ENCODE measurements around the gene ACVR1B. TPM values are rescaled to one million over a fixed set of nuclear protein-coding genes. Genes with fewer than 3 reads are reported as not detected.
A peak's percentile ranks its signal among the peaks of the same experiment; 100 is the strongest.

ACVR1B gene
- total RNA-seq, 4 donors from 2014 or later = 67.4 to 87.0 (median 80.5) TPM

DNA sequence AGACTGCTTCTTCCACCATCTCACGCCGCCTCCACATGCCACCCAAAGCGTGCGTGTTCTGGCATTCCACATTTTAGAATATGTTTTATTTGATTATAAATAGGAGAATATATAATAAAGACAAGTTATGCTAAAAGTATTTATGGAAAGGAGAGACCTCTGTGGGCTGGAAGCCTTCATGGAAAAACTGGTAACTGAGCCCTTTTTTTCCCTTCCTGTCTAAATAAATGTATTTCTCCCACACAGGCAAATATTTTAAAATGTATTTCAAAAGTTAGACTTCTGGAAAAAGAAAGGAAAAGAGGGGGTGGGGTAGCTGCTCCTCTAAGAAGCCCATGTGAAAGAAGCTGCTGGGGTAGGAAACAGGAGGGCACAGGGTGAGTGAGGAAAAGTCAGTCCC lies 83.7 kb downstream of the ACVR1B start:
- no peak for DNase-seq (ENCODE audit: low spot score in 2 of 2)
- no peak overlapping the region for H3K4me3 ChIP-seq (ENCODE audit: low read depth, poor library complexity, severe bottlenecking)
- TF ChIP-seq, protein P1, sequence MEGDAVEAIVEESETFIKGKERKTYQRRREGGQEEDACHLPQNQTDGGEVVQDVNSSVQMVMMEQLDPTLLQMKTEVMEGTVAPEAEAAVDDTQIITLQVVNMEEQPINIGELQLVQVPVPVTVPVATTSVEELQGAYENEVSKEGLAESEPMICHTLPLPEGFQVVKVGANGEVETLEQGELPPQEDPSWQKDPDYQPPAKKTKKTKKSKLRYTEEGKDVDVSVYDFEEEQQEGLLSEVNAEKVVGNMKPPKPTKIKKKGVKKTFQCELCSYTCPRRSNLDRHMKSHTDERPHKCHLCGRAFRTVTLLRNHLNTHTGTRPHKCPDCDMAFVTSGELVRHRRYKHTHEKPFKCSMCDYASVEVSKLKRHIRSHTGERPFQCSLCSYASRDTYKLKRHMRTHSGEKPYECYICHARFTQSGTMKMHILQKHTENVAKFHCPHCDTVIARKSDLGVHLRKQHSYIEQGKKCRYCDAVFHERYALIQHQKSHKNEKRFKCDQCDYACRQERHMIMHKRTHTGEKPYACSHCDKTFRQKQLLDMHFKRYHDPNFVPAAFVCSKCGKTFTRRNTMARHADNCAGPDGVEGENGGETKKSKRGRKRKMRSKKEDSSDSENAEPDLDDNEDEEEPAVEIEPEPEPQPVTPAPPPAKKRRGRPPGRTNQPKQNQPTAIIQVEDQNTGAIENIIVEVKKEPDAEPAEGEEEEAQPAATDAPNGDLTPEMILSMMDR (IDR thresholded peaks at IDR 0.05) = no peak
- TF ChIP-seq POLR2A (IDR thresholded peaks at IDR 0.05) = no peak
- 85 to 91% methylated on average over 4 of the region's 4 CpGs for WGBS, 2 donors
- intact Hi-C loops (cut with DNase I; ENCODE audit: low total_unique reads) = no loop called here

DNA sequence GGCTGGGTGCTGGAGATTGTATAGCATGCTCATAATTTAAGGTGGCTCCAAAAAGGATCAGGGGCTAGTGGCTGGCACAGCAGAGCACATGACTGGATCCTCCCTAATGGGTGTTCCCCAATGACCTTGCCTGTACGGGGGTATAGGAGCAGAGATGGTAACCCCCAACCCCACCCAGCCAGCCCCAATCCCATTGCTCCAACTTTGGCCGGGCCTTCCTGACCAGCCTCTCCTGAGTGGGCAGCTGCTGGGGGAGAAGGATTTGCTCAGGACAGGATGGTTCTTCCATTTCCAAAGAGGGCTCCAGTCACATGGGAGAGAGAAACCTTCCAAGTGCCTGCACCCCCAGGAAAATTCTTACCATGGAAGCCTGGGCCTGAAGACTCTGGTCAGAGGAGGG lies 84.4 kb downstream of the ACVR1B start:
- 74 to 76% methylated on average over 2 of the region's 2 CpGs for WGBS, 2 donors
- TF ChIP-seq, protein P1 (IDR thresholded peaks at IDR 0.05) = no peak
- TF ChIP-seq POLR2A (IDR thresholded peaks at IDR 0.05) = no peak
- no peak overlapping the region for H3K4me3 ChIP-seq (ENCODE audit: low read depth, poor library complexity, severe bottlenecking)
- intact Hi-C loops (cut with DNase I; ENCODE audit: low total_unique reads) = no loop called here
- DNase-seq (ENCODE audit: low spot score in 2 of 2) = no peak

DNA sequence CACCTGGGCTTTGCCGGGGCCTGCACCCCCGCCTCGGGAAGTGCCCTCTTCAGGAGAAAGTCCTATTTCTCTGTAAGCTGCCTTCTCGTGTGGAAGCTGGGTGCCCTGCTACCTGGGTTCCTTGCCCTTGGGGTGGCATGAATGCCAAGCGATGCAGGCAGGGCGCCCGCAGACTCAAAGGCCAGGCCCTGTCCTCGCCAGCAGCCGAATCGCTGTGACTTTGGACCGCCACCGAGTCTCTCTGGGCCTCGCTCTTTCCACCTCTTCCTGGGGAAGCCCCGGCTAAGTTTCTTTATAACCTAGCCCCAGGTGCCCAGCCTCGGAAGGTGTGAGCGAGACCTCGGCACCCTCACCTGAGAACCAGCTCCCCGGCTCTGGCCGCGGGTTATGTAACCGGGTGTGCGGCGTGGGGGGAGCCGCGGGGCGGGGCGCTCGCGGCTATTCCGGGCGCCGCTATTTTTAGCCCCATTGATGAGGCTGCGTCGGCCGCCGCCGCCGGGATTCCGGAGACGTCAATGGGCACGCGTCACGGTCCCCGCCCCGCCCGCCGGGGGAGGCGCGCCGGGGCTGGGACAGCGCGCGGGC lies 85.2 kb downstream of the ACVR1B start:
- 9 to 12% methylated on average over 30 to 42 of the region's 53 CpGs for WGBS, 2 donors
- intact Hi-C loops (cut with DNase I; ENCODE audit: low total_unique reads) = no loop called here
- H3K4me3 ChIP-seq (ENCODE audit: low read depth, poor library complexity, severe bottlenecking) = no peak overlapping the region
- TF ChIP-seq, protein P1 (IDR thresholded peaks at IDR 0.05) = no peak
- no peak for TF ChIP-seq POLR2A (IDR thresholded peaks at IDR 0.05)
- DNase-seq (ENCODE audit: low spot score in 2 of 2) = peak; percentile 83 to 98

DNA sequence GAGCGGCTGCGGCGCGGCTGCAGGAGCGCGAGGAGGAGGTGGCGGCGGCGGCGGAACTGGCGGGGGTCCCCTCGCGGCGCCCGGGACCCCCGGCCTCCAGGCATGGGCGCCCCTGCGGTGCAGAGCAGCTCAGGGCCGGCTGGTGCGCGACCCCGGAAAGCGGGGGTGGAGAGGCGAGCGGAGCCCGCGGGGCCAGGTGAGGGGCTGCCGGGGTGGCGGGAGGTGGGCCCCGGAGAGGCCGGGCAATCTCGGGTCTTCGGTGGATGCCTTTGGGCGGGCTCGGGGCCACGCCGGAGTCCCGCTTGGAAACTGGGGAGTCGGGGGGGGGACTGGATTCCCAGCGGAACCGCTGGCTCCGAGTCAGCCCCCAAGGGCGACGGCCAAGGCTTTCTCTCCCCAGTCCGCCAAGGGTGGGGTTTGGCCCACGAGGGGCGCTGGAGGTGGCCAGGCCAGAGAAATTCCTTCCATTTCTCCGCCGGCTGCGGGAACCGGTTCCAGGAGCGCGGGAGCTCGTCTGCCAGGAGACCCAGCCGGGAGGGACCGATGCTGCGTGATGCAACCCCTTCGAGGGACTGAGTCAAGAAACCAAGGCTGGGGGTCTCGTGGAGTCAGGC lies 85.9 kb downstream of the ACVR1B start:
- intact Hi-C loops (cut with DNase I; ENCODE audit: low total_unique reads) = no loop called here
- TF ChIP-seq, protein P1 (IDR thresholded peaks at IDR 0.05) = no peak
- no peak for TF ChIP-seq POLR2A (IDR thresholded peaks at IDR 0.05)
- DNase-seq (ENCODE audit: low spot score in 2 of 2) = peak in 1 of 2 donors; percentile 96
- WGBS, 2 donors = 2 to 3% methylated on average over 19 to 23 of the region's 59 CpGs
- peak overlapping the region; percentile 31 for H3K4me3 ChIP-seq (ENCODE audit: low read depth, poor library complexity, severe bottlenecking)

DNA sequence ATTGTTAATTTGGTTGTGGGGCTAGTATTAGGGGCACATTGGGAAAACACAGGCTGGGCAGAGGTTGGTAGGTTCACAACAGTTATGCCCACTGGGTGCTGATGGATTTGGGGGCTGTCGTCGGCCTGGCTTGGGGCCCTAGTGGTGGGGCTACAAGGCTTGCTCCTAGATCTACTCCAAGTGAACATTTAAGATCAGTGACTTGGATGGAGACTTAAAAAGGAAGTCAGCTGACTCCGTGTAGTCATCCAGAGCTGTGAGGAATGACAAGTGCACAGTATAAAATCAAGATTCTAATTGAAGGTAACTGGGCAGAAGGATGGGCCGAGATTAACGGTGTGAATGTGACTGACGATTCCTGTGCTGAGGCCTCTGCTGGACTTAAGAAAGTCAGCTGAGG lies 86.9 kb downstream of the ACVR1B start:
- 63% methylated on average over 6 of the region's 6 CpGs for WGBS, 2 donors
- intact Hi-C loops (cut with DNase I; ENCODE audit: low total_unique reads) = no loop called here
- no peak for TF ChIP-seq POLR2A (IDR thresholded peaks at IDR 0.05)
- TF ChIP-seq, protein P1 (IDR thresholded peaks at IDR 0.05) = no peak
- DNase-seq (ENCODE audit: low spot score in 2 of 2) = no peak
- H3K4me3 ChIP-seq (ENCODE audit: low read depth, poor library complexity, severe bottlenecking) = no peak overlapping the region

DNA sequence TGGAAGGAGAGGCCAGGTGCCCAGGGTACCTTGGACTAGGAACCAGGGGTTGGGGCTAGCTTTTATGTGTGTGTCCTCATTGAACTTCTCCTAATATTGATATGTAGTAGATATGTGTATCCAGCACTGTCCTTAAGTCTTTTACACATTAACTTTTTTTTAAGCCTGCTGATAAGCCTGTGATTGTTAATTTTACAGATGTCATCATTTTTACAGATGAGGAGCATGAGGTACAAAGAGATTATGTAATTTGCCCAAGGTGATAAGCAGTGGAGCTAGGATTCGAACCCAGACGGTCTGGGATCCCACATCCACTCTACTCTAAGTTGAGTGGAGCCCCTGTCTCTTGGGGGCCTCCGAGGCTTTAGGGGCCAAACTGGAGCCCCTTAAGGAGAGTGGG lies 89.5 kb downstream of the ACVR1B start:
- no peak for DNase-seq (ENCODE audit: low spot score in 2 of 2)
- TF ChIP-seq, protein P1 (IDR thresholded peaks at IDR 0.05) = no peak
- no peak for TF ChIP-seq POLR2A (IDR thresholded peaks at IDR 0.05)
- intact Hi-C loops (cut with DNase I; ENCODE audit: low total_unique reads) = no loop called here
- H3K4me3 ChIP-seq (ENCODE audit: low read depth, poor library complexity, severe bottlenecking) = no peak overlapping the region
- 65 to 69% methylated on average over 3 of the region's 3 CpGs for WGBS, 2 donors
